HuH-7 (cell line): ENCODE measurements around the gene FAM111A.
A peak's percentile ranks its signal among the peaks of the same experiment; 100 is the strongest.
"Not testable (repeated sequence)": the region's sequence is repeated elsewhere in the genome, so short reads cannot be mapped to it uniquely, and the experiment has no call there.

ENCODE experiments used
- DNase-seq: peaks from one replicate; pipeline ENCODE4 v3.0.0; 2011; ENCODE audit warnings: low spot score

Gene FAM111A

GRCh38 chr11:59142530-59143507 is at the start of gene FAM111A:
TSS of gene FAM111A (plus strand) at chr11:59142856. CDS start at chr11:59148873, 6,017 bp downstream.
- DNase-seq = peak; percentile 78

- DNase-seq = not testable (repeated sequence)
Observed at GRCh38 chr11:59093576-59093975, 49.1 kb upstream of the FAM111A start.

- not testable (repeated sequence) for DNase-seq
Observed at GRCh38 chr11:59095225-59095624, 47.4 kb upstream of the FAM111A start.

GRCh38 chr11:59095972-59096575 is 46.6 kb upstream of the FAM111A start:
- DNase-seq = not testable (repeated sequence)

GRCh38 chr11:59097113-59097708 is 45.4 kb upstream of the FAM111A start:
- peak; percentile 10 for DNase-seq

GRCh38 chr11:59097938-59098337 is 44.7 kb upstream of the FAM111A start:
- not testable (repeated sequence) for DNase-seq

- DNase-seq = no peak
Observed at GRCh38 chr11:59102259-59102765, 40.3 kb upstream of the FAM111A start.

- DNase-seq = peak; percentile 68
Observed at GRCh38 chr11:59106363-59107336, 36.0 kb upstream of the FAM111A start, which contains the start of gene FAM111B. TSS of gene FAM111B (plus strand) at chr11:59107237. CDS start at chr11:59109626, 2,389 bp downstream.

- DNase-seq = not testable (repeated sequence)
Observed at GRCh38 chr11:59107721-59108120, 34.9 kb upstream of the FAM111A start.

GRCh38 chr11:59112494-59112893 is 30.2 kb upstream of the FAM111A start:
- no peak for DNase-seq

- DNase-seq = no peak
Observed at GRCh38 chr11:59114344-59114743, 28.3 kb upstream of the FAM111A start.

GRCh38 chr11:59115553-59115952 is 27.1 kb upstream of the FAM111A start:
- no peak for DNase-seq

- DNase-seq = no peak
Observed at GRCh38 chr11:59117774-59118173, 24.9 kb upstream of the FAM111A start.

- DNase-seq = no peak
Observed at GRCh38 chr11:59119826-59120225, 22.8 kb upstream of the FAM111A start.

- DNase-seq = peak; percentile 78
Observed at GRCh38 chr11:59135648-59136461, 6.8 kb upstream of the FAM111A start.

GRCh38 chr11:59136551-59136950 is 6.1 kb upstream of the FAM111A start:
- DNase-seq = not testable (repeated sequence)

- DNase-seq = no peak
Observed at GRCh38 chr11:59137190-59137589, 5.5 kb upstream of the FAM111A start.

- DNase-seq = no peak
Observed at GRCh38 chr11:59138643-59139042, 4.0 kb upstream of the FAM111A start.

- DNase-seq = no peak
Observed at GRCh38 chr11:59141191-59141590, 1.5 kb upstream of the FAM111A start.
